Measurements from ENCODE around the gene WDFY2.

GRCh38 chr13:51541037-51541436, 43.2 kb upstream of the WDFY2 start:
- TF ChIP-seq CTCF (conservative IDR thresholded peaks at IDR 0.05 in 1 of 2, IDR thresholded peaks at IDR 0.05 in 1 of 2; ENCODE audit: extremely low read depth in 1 of 2, insufficient read depth in 1 of 2, low read depth in 1 of 2, low read length in 2 of 2) (no peak), EZH2 (IDR thresholded peaks at IDR 0.05; ENCODE audit: borderline replicate concordance, low read length) (no peak)

Data from mammary epithelial cell (primary cell).